HG03103 (cell line): ENCODE data around the gene MIEN1.
"Not testable (repeated sequence)": the region's sequence is repeated elsewhere in the genome, so short reads cannot be mapped to it uniquely, and the experiment has no call there.

Source experiments
- ATAC-seq: cut with Tn5 transposase; IDR thresholded peaks from one replicate; pipeline ENCODE4 v1.9.1; 2021; ENCODE audit warnings: low read depth; ENCODE audit not compliant: unreplicated experiment

Gene MIEN1

DNA sequence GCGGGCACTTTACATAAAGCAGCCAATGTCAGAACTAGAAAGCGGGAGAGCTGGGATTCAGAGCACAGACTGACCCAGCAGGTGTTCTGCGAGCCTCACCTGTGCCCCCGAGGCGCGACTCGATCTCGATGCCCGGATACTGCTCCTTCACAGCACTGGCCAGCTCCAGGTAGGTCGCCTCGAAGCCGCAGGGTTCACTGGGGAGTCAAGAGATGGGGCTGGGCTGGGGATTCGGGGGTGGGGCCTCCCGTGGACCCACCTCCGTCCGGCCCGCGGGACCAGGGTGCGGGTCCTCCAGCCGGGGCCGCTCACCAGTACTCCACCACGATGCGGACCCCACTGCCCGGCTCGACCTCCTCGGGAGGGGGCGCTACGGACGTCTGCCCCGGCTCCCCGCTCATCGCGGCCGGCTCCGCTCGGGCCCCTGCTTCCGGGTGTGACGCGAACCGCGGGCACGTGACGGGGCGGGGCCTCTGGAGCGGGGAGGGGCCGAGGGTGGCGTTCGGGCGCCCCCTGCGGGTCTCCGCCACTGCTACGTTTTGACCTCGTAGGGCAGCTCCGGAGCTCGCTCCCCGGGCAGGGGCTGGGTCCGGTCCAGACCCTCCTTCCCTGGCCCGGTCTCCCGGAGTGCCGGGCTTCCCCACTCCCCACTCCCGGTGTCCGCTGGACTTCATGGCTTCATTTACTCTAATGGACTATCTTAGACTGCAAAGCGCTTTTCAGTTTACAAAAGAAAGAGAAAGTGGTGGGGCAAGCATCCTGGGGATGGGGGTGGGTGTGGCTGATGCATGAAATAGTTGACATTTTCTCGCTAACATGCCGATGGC, at the start of gene MIEN1:
TSS of gene MIEN1 (minus strand) at position 438 of the 827 bp plus-strand sequence. CDS start at position 401, 37 bp downstream.
- ATAC-seq = peak; percentile 85

- ATAC-seq = no peak
Observed at GRCh38 chr17:39777534-39778365, 47.4 kb upstream of the MIEN1 start.

DNA sequence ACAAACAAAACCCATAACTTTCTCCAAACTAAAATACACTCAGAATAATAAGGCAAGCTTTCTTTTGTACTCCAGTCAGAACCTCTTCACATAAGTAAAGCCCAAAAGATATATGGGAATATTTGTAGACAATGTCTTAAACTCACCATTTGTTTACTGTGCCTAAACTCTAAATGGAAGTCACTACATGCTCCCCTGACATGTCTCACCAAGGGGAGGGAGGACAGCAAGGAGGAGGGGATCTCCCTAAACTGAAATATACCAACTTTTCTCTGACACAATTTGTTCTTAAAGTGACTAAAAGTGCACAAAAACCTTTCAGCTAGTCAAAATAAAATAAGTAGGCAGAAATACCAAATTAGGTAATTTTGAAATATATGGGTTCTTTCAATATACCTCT, 45.9 kb upstream of the MIEN1 start:
- no peak for ATAC-seq

- no peak for ATAC-seq
Observed at GRCh38 chr17:39775031-39775430, 44.7 kb upstream of the MIEN1 start.

GRCh38 chr17:39774047-39774446, 43.7 kb upstream of the MIEN1 start:
- ATAC-seq = no peak

DNA sequence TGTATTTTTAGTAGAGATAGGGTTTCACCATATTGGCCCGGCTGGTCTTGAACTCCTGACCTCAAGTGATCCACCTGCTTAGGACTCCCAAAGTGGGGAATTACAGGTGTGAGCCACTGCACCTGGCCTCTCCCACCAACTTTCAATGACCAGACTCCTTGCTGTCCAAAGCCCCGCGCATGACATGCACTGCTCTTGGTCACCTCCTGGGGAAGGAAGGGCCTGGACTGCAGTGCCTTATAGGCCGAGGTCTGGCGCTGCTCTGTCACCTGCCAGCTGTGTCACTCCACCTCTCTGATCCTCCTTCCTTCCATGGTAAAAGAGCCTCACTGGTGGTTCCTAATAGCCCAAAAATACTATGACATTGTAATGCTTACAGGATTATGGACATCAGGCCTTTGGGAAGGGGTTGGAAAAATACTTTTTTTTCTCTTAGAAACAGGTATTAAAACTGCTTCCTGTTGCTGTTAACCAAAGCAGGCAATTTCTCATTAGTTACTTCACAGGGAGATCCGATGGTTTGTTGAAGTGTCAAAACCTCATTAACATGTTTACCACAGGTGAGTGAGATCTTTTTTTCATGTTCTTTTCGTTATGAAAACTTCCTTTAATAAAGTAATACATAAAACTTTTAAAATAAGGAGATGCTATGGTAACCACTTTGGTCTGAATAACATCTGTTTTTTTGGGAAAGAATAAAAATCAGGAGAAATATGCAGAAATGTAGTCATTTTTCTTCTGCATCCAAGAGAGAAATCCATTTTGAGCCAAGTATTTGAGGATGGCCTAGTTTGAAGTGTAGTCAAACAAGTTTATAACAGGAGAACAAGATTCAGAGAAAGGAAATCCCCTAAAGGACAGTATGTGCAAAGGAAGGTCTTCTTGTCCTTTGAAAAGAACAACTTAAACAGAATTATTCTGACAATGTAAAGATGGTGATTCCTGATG, 42.9 kb upstream of the MIEN1 start:
- ATAC-seq = no peak

GRCh38 chr17:39772415-39772814, 42.1 kb upstream of the MIEN1 start:
- ATAC-seq = no peak

DNA sequence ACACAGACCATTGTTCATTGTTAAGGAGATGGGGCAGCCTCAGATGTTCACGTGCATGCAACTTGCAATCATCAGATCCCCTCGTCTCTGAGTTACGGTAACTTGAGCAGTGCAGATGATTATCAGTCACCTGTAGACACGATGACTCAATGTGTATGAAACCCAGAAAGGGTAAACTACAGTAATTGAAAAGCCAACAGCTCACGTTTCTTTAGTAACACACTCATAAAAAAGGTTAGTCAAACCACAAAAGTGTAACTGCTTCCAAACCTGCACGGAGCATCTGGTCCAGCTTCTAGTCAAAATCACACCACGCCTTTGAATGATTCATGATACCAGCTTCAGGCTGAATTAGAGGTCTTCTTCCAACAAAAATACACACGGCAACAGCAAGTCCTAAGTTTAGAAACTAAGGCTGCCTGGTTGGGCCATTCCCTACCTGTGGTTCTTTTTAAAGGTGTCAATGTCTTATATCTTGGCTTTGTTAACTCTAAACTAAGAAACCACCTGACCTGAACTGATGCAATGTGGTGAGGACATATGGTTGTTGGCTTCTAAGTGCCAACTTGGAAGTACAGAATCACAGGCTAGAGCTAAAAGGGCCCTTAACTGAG, 39.7 kb upstream of the MIEN1 start:
- ATAC-seq = peak; percentile 72

DNA sequence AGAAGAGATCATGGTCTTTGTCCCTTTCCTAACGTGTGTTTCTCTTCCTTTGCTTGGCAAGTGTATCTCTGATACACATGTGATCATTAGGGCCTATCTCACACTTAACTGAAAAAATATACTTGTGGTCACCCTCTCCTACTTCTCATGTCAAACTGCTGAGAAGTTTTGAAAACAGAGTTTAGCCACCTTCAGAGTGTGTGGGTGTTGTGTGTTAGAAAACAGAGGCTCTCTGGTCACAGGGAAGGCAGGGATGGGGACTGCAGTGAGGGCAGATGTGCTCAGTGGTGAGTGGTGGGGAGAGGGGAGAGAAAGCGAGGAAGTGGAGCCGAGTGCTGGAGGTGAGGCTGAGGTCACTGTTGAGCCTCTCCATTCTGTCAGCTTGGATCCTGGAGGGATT, 36.8 kb upstream of the MIEN1 start:
- no peak for ATAC-seq

GRCh38 chr17:39765766-39766165, 35.4 kb upstream of the MIEN1 start:
- no peak for ATAC-seq

- ATAC-seq = no peak
Observed at GRCh38 chr17:39765175-39765574, 34.8 kb upstream of the MIEN1 start.

DNA sequence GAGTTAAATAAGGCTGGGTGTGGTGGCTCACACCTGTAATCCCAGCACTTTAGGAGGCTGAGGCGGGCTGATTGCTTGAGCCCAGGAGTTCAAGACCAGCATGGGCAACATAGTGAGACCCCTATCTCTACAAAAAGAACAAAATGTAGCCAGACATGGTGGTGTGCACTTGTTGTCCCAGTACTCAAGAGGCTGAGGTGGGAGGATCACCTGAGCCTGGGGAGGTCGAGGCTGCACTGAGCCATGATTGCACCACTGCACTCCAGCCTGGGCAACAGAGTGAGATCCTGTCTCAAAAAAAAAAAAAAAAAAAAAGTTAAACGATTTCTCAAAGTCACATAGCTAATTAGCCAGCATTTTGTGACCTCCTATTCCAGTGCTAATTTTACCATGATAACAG, 33.8 kb upstream of the MIEN1 start:
- not testable (repeated sequence) for ATAC-seq

- ATAC-seq = no peak
Observed at GRCh38 chr17:39763051-39763820, 32.9 kb upstream of the MIEN1 start.

DNA sequence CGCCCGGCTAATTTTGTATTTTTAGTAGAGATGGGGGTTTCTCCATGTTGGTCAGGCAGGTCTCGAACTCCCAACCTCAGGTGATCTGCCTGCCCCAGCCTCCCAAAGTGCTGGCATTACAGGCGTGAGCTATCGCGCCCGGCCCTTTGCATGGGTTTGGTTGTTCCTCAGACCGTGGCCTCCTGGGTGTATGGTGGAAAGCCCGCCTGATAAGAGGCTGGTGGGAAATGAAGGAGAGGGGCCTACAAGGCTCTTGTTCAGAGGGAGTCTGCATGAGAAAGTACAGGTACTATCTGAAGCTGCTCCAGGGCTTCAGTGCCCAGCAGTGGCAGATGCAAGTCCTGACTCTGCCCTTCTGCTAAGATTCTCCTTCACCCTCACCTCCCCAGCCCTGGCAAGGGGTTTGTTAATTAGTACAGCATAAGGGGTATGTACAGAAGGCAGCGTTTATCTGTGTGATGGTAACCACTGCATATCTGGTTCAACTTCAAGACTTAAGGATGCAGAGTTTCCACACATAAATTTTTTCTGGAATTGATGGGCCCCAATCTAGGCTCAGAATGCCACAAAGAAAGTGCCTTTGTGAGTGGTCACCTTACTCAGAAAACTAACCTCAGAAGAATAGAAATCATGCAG, 31.6 kb upstream of the MIEN1 start:
- ATAC-seq = no peak

DNA sequence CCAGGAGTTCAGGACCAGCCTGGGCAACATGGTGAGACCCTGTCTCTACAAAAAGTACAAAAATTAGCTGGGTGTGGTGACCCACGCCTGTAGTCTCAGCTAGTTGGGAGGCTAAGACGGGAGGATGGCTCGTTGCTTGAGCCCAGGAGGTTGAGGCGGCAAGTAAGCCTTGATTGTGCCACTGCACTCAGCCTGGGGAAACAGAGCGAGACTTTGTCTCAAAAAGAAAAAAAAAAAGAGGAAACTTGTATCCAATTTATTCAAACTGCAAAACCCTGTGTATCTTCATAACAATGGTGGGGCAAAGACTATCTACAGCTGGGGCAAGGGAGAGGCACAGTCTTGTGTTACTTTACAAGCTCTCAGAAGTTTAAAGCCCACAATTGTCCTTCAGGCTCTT, 28.9 kb upstream of the MIEN1 start:
- ATAC-seq = no peak

DNA sequence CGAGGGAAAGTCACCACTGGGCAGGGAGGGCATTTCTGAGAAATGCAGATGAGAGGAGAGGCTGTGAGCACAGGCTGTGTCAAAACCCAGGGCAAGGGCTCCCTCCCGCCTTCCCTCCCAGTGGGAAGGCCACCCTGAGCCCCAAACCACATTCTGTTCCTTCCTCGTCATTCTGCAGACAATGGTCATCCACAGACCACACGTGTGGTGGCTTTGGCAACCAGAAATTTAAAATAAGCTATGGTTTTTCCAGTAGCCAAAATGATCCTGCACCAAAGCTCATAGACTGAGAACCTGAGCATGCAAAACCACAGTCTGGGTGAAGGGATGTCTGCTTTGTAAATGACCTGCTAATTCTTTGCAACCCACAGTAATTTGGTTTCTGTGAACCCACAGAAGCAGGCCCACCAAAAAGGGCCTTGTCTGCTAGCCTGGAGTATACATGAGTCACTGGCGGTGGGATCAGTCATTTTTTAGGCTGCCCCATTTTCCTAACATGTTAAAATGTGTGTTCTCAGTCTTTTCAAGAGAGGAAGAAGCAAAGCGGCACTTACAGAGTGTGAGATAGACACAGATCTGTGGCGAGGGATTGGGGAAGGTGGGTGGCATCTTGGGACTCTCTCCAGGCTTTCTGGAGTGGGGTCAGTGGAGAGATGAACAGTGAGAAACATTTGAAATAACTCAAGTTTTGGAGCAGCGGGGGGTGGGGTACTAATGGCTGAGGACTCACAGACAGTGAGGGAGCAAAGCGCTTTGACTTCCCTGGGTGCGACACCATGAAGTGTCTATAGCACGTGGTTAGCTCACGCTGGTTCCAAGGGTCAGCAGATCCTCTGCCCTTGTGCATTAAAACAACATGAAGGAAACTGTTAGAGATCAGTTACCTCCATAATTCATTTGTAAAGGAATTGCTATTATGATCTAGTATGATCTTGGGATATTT, 27.9 kb upstream of the MIEN1 start:
- ATAC-seq = no peak

- no peak for ATAC-seq
Observed at GRCh38 chr17:39757176-39757662, 26.9 kb upstream of the MIEN1 start.
